Activated CD8-positive, alpha-beta T cell treated with anti-CD3 and anti-CD28 coated beads for 36 hours (primary cell): ENCODE results near the gene LGALS9B. TPM values are rescaled to one million over a fixed set of nuclear protein-coding genes. Genes with fewer than 3 reads are reported as not detected.
"Not testable (repeated sequence)": the region's sequence is repeated elsewhere in the genome, so short reads cannot be mapped to it uniquely, and the experiment has no call there.

Experiments used
- ATAC-seq: fragments of 200-7000 bp; cut with Tn5 transposase; one replicate; pipeline ENCODE4 v1.10.0; 2021; ENCODE audit warnings: mild to moderate bottlenecking, moderate library complexity
- CTCF ChIA-PET: fragments of 350-600 bp; sonication (Branson Sonifier 250); formaldehyde crosslinking; loops from one replicate; lab custom pipeline; 2021; ENCODE audit warnings: antibody characterized with exemption; lab: Charles Lee
- POLR2A ChIA-PET: fragments of 350-600 bp; sonication (Branson Sonifier 250); formaldehyde crosslinking; loops from one replicate; lab custom pipeline; 2021; ENCODE audit warnings: antibody characterized with exemption; lab: Charles Lee
- DNase-seq: peaks from one replicate; pipeline ENCODE4 v3.0.0-alpha.2; 2020
- H3K27ac Mint-ChIP-seq: one replicate; pipeline ENCODE4 v1.8.0; 2021; ENCODE audit warnings: mild to moderate bottlenecking, mixed read lengths
- H3K27me3 Mint-ChIP-seq: one replicate; pipeline ENCODE4 v1.8.0; 2021; ENCODE audit warnings: mixed read lengths
- H3K36me3 Mint-ChIP-seq: one replicate; pipeline ENCODE4 v1.8.0; 2021; ENCODE audit warnings: low read depth, mixed read lengths
- H3K4me1 Mint-ChIP-seq: one replicate; pipeline ENCODE4 v1.8.0; 2021; ENCODE audit warnings: low read depth, mixed read lengths
- H3K4me3 Mint-ChIP-seq: one replicate; pipeline ENCODE4 v1.8.0; 2021; ENCODE audit warnings: mild to moderate bottlenecking, moderate library complexity, mixed read lengths
- H3K9me3 Mint-ChIP-seq: one replicate; pipeline ENCODE4 v1.8.0; 2021; ENCODE audit warnings: mixed read lengths
- intact Hi-C: fragments of 100-400 bp; cut with micrococcal nuclease; formaldehyde crosslinking; loops from one replicate; pipeline ENCODE4 v1.10.0; 2022
- total RNA-seq, 2 experiments: library from RNA; stranded (reverse); gene quantifications; one replicate each; pipeline ENCODE4 v1.2.3, GENCODE V29; 2021

LGALS9B gene
- total RNA-seq, 2 experiments from 2014 or later: not detected

DNA sequence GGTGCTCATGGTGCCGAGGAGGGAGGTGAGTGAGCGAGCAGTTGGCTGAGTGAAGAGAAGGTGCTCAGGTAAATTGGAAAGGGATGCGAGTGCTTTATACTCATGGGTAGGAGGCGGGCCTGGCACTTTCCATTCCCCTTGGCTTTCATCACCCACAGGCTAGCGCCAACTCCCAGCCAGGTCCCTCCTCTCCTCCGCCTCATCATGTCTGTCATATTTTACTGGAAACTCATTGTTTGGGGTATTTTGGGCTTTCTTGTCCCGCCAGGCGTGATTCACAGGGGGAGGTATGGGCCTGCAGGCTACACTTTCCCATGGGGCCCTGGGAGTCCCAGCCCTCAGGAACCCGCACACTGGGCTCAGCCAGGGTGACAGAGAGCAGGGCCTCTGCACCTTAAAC, 26.8 kb upstream of the LGALS9B start:
- H3K36me3 Mint-ChIP-seq, CTCF ChIA-PET, H3K27ac Mint-ChIP-seq, H3K4me3 Mint-ChIP-seq, H3K9me3 Mint-ChIP-seq, ATAC-seq, DNase-seq, H3K4me1 Mint-ChIP-seq, intact Hi-C loops, H3K27me3 Mint-ChIP-seq, POLR2A ChIA-PET: not testable (repeated sequence)

GRCh38 chr17:20492971-20493370, 25.6 kb upstream of the LGALS9B start:
- H3K27me3 Mint-ChIP-seq, POLR2A ChIA-PET, H3K4me1 Mint-ChIP-seq, H3K9me3 Mint-ChIP-seq, CTCF ChIA-PET, H3K27ac Mint-ChIP-seq, H3K36me3 Mint-ChIP-seq, ATAC-seq, DNase-seq, intact Hi-C loops, H3K4me3 Mint-ChIP-seq: not testable (repeated sequence)

DNA sequence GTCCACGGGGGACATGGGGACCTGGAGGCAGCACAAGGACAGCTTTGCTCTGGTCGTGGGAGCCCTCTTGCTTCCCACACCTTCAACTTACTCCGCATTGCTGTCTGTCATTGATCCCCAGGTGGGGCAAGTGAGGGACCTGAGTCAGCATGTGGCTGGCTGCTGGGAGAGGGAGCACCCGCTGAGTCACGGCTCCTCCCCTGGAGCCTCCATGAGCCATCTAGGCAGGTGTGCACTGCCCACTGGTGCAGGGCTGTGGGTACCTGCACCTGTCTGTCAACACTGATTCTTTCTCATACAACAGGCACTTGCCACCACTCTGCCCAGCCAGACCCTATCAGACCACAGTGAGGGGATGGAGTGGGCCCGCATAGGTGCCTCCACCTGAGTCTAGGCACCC, 24.8 kb upstream of the LGALS9B start:
- not testable (repeated sequence) for H3K27ac Mint-ChIP-seq

GRCh38 chr17:20484930-20485329, 17.6 kb upstream of the LGALS9B start:
- H3K4me1 Mint-ChIP-seq, H3K27ac Mint-ChIP-seq, H3K36me3 Mint-ChIP-seq, H3K9me3 Mint-ChIP-seq, CTCF ChIA-PET, ATAC-seq, H3K27me3 Mint-ChIP-seq, intact Hi-C loops, DNase-seq, POLR2A ChIA-PET, H3K4me3 Mint-ChIP-seq: not testable (repeated sequence)

More for the DNA sequence above, 24.8 kb upstream of the LGALS9B start:
- ATAC-seq, POLR2A ChIA-PET, H3K4me3 Mint-ChIP-seq, H3K36me3 Mint-ChIP-seq, H3K9me3 Mint-ChIP-seq, CTCF ChIA-PET, H3K27me3 Mint-ChIP-seq, intact Hi-C loops, DNase-seq, H3K4me1 Mint-ChIP-seq: not testable (repeated sequence)

DNA sequence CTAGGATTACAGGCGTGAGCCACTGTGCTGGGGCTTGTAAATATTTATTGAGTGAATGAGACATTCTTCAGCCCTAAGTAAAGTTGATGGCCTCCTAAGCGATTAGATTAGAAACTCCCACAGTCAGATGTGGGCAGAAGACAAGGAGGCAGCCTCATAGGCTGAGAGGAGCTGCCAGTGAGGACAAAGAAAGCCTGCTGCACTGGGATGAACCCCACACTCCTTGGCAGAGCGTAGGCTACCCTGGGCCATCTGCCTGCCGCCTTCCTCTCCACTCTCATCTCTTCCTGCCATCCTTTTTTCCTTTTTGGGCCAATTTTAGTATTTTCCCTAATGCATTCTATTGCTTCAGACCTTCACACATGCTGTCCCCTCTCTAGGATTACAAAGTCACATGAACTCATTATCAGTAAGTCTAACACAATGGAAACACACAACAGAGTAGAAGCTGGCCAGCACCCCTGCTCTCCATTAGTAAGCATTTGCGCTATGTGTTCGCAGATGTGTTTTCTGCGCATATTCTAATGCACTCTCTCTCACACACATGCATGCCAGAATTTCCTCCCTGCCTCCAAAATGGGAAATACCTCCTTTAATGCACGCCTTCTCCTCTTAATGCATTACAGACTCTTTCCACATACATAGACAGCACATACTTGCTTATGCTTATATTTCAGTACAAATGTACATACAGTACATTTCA, 12.7 kb upstream of the LGALS9B start:
- H3K9me3 Mint-ChIP-seq, H3K4me1 Mint-ChIP-seq, H3K27me3 Mint-ChIP-seq, DNase-seq, H3K27ac Mint-ChIP-seq, H3K36me3 Mint-ChIP-seq, intact Hi-C loops, CTCF ChIA-PET, H3K4me3 Mint-ChIP-seq, POLR2A ChIA-PET, ATAC-seq: not testable (repeated sequence)

DNA sequence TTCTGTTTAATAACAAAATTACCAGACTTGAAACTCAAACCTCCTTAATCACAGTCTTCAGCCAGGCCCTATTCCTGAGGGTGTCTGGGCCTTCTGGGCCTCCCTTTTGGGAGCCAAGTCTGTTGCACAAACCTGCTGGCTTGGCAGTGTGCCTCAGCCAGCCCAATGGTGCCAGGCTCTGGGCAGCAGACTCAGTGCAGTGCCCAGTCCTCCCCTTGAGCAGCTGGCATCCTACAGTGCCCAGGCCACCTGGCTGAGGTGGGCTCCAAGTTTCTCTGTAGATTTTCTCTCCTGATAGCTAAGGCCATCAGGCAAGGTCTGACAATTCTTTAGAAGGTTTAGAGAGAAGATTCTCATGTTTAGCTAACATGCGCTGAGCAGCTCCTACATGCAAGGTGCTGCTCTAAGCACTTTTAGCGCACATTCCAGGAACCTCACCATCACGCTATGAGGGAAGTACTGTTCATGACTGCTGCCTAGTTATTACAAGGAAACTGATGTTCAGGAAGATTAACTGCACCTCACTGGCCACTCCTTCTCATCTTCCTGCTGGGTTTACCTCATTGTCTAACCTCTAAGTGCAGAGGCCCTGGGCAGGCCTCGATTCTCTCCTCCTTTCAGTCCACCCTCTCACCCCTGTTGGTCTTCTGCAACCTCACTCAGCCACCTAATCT, 10.2 kb upstream of the LGALS9B start:
- H3K4me1 Mint-ChIP-seq, H3K4me3 Mint-ChIP-seq, H3K36me3 Mint-ChIP-seq, POLR2A ChIA-PET, DNase-seq, H3K9me3 Mint-ChIP-seq, ATAC-seq, CTCF ChIA-PET, H3K27ac Mint-ChIP-seq, intact Hi-C loops, H3K27me3 Mint-ChIP-seq: not testable (repeated sequence)

DNA sequence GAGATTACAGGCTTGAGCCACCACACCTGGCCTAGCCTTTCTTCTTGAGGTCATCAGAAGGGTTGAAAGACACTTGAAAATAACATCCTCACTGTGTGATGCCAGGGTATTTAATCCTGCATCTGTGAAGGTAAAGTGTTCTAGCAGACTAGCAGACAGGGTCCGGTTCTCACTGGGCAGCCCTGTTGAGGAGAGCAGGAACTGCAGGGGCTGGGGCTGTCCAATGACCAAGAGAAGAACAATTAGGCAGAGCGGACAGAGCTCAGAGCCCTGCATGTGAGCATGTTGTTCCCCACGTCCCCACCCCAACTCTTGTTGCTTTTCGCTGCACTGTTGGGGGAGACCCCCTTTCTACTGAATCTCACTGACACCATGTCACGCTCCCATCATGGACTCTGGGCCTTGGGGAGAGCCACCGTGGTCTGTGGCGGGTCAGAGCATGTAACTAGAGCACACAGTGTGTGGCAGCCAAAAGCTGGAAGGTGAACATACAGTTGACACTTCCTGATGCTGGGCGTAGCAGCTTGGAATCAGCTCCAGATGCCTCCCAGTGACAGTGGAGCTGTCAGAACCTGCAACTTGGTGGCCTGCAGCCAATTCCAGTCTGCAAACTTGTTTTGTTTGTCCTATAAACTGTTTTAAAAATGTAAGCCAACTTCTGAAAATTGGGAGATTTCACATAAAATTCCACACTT, 7.9 kb upstream of the LGALS9B start:
- CTCF ChIA-PET, H3K27me3 Mint-ChIP-seq, H3K9me3 Mint-ChIP-seq, H3K4me1 Mint-ChIP-seq, H3K36me3 Mint-ChIP-seq, ATAC-seq, H3K27ac Mint-ChIP-seq, DNase-seq, H3K4me3 Mint-ChIP-seq, intact Hi-C loops, POLR2A ChIA-PET: not testable (repeated sequence)

GRCh38 chr17:20474081-20474480, 6.7 kb upstream of the LGALS9B start:
- CTCF ChIA-PET, POLR2A ChIA-PET, H3K9me3 Mint-ChIP-seq, H3K4me1 Mint-ChIP-seq, H3K36me3 Mint-ChIP-seq, DNase-seq, H3K27ac Mint-ChIP-seq, intact Hi-C loops, ATAC-seq, H3K27me3 Mint-ChIP-seq, H3K4me3 Mint-ChIP-seq: not testable (repeated sequence)

- H3K27me3 Mint-ChIP-seq, POLR2A ChIA-PET, intact Hi-C loops, H3K9me3 Mint-ChIP-seq, DNase-seq, H3K27ac Mint-ChIP-seq, H3K4me1 Mint-ChIP-seq, H3K36me3 Mint-ChIP-seq, ATAC-seq, H3K4me3 Mint-ChIP-seq, CTCF ChIA-PET: not testable (repeated sequence)
Measured at GRCh38 chr17:20469946-20470345, 2.6 kb upstream of the LGALS9B start.

DNA sequence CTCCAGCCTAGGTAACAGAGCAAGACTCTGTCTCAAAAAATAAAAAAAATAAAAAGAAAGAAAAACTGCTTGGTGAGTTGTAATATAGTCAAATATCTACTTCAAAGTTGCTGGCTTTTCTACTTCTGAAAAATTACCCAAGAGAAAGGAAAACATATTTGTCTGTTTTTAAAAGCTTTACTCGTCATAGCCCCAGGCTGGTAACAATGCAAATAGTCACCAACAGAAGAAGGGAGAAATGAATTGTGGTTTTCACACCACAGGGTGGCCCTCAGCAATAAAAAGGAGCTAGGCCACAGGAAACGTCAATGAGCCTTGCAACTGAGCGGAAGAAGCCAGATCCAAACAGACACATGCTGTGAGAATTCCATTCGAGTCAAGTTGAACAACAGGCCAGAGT, 1.8 kb upstream of the LGALS9B start:
- H3K36me3 Mint-ChIP-seq, H3K4me1 Mint-ChIP-seq, H3K27me3 Mint-ChIP-seq, POLR2A ChIA-PET, H3K9me3 Mint-ChIP-seq, H3K4me3 Mint-ChIP-seq, DNase-seq, intact Hi-C loops, CTCF ChIA-PET, H3K27ac Mint-ChIP-seq, ATAC-seq: not testable (repeated sequence)

GRCh38 chr17:20466999-20467398, 340 bp downstream of the LGALS9B start:
- POLR2A ChIA-PET, H3K27ac Mint-ChIP-seq, DNase-seq, intact Hi-C loops, H3K4me1 Mint-ChIP-seq, H3K27me3 Mint-ChIP-seq, ATAC-seq, CTCF ChIA-PET, H3K9me3 Mint-ChIP-seq, H3K36me3 Mint-ChIP-seq, H3K4me3 Mint-ChIP-seq: not testable (repeated sequence)

DNA sequence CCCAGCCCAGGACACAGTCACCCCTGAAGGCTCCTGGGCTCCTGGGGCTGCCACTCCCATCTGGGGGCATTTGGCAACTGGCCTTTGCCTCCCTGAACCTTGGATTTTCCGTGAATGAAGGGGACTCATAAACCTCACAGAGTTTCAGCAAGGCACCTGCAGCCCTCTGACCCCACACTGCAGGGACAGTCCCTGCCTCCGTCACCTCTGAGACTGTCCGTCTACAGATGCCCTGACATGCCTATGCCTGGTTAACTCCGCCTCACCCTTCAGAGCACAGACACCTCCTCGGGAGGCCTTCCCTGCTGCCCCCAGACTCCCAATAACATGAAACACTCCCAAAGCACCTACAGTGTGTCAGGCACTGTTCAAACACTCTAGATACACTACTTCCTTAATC, 786 bp downstream of the LGALS9B start:
- CTCF ChIA-PET, H3K4me3 Mint-ChIP-seq, ATAC-seq, H3K27me3 Mint-ChIP-seq, H3K36me3 Mint-ChIP-seq, H3K9me3 Mint-ChIP-seq, POLR2A ChIA-PET, intact Hi-C loops, H3K27ac Mint-ChIP-seq, H3K4me1 Mint-ChIP-seq, DNase-seq: not testable (repeated sequence)
